DOHH2 (cell line): Measurements from ENCODE around the gene MAP6.

ENCODE experiments used
- H3F3A ChIP-seq: fragments of 200-600 bp; sonication (generic), shearing (Covaris generic); 2 replicates; pipeline ENCODE4 v1.6.0; 2016; ENCODE audit warnings: antibody characterized with exemption, mild to moderate bottlenecking; ENCODE audit not compliant: control insufficient read depth, insufficient read depth
- H3K27ac ChIP-seq: fragments of 200-600 bp; sonication (generic); 2 replicates; pipeline ENCODE4 v1.5.1; 2014; ENCODE audit warnings: low read depth, mild to moderate bottlenecking, low read length, moderate library complexity
- H3K27me3 ChIP-seq: fragments of 200-600 bp; sonication (generic); 2 replicates; pipeline ENCODE4 v1.6.1; 2014; ENCODE audit warnings: mild to moderate bottlenecking, low read length, mixed read lengths; ENCODE audit not compliant: control insufficient read depth
- H3K36me3 ChIP-seq: fragments of 200-600 bp; sonication (generic); 2 replicates; pipeline ENCODE4 v1.6.1; 2014; ENCODE audit warnings: mild to moderate bottlenecking, low read length, moderate library complexity, mixed read lengths; ENCODE audit not compliant: control insufficient read depth
- H3K4me1 ChIP-seq: fragments of 200-600 bp; sonication (generic); 2 replicates; pipeline ENCODE4 v1.6.1; 2014; ENCODE audit warnings: mild to moderate bottlenecking, low read length, mixed read lengths; ENCODE audit not compliant: control insufficient read depth
- H3K4me2 ChIP-seq: fragments of 200-600 bp; sonication (generic); 2 replicates; pipeline ENCODE4 v1.6.0; 2014; ENCODE audit warnings: mild to moderate bottlenecking, low read length, moderate library complexity
- H3K4me3 ChIP-seq: fragments of 200-600 bp; sonication (generic); 2 replicates; pipeline ENCODE4 v1.5.1; 2014; ENCODE audit warnings: mild to moderate bottlenecking, low read length, mixed read lengths
- H3K79me2 ChIP-seq: fragments of 200-600 bp; sonication (generic); 2 replicates; pipeline ENCODE4 v1.6.1; 2014; ENCODE audit warnings: mild to moderate bottlenecking, low read length, mixed read lengths; ENCODE audit not compliant: control insufficient read depth
- H3K9me2 ChIP-seq: fragments of 200-600 bp; sonication (generic); replicated peaks from 2 replicates; pipeline ENCODE4 v1.6.1; 2014; ENCODE audit warnings: mild to moderate bottlenecking, low read length, mixed read lengths; ENCODE audit not compliant: control insufficient read depth
- H3K9me3 ChIP-seq: fragments of 200-600 bp; sonication (generic); 2 replicates; pipeline ENCODE4 v1.6.1; 2014; ENCODE audit warnings: antibody characterized with exemption, low read length, mixed read lengths; ENCODE audit not compliant: control insufficient read depth, insufficient read depth
- H4K20me1 ChIP-seq: fragments of 200-600 bp; sonication (generic); 2 replicates; pipeline ENCODE4 v1.6.0; 2014; ENCODE audit warnings: low read depth, mild to moderate bottlenecking, antibody characterized with exemption, low read length, moderate library complexity; ENCODE audit not compliant: control insufficient read depth, insufficient read depth
- CTCF ChIP-seq: fragments of 200-600 bp; sonication (generic); IDR thresholded peaks from one replicate; pipeline ENCODE4 v1.5.1; 2014; ENCODE audit warnings: antibody characterized with exemption, mild to moderate bottlenecking, low read depth, low read length; ENCODE audit not compliant: poor library complexity, severe bottlenecking
- EZH2phosphoT487 ChIP-seq: fragments of 200-600 bp; sonication (generic); IDR thresholded peaks from 2 replicates; pipeline ENCODE4 v1.6.1; 2017; ENCODE audit warnings: borderline replicate concordance, mild to moderate bottlenecking, antibody characterized with exemption, low read length, moderate library complexity, mixed read lengths

Gene MAP6

GRCh38 chr11:75554258-75555022 is 114.4 kb downstream of the MAP6 start:
- no peak for TF ChIP-seq EZH2phosphoT487
- TF ChIP-seq CTCF: no peak
- no peaks in the 10 kb centered on the region for H3F3A ChIP-seq
- no peaks in the 10 kb centered on the region for H3K36me3 ChIP-seq
- H3K4me2 ChIP-seq: no peak overlapping the region
- H3K9me2 ChIP-seq: no peaks in the 10 kb centered on the region
- no peaks in the 10 kb centered on the region for H4K20me1 ChIP-seq
- peaks cover 5% of the 10 kb centered on the region for H3K4me1 ChIP-seq
- H3K4me3 ChIP-seq: no peak overlapping the region
- no peak overlapping the region for H3K27ac ChIP-seq
- peaks cover 10% of the 10 kb centered on the region for H3K27me3 ChIP-seq
- H3K9me3 ChIP-seq: no peaks in the 10 kb centered on the region
- H3K79me2 ChIP-seq: no peaks in the 10 kb centered on the region

DNA sequence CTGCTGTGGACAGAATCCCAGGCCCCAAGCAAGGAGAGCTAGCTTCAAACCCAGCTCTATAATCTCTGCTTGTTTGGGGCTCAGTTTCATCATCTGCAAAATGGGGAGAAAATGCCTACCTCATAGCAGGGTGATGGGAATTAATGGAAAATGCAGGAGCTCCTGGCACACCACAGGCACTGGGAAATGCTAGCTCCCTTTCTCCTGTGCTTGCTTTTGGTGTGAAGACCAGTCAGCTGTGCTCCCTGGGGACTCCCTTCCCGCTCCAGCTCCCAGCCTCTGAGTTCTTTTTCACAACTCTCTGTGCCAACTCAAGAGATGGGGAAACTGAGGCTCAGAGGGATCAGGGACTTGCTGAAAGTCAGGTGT is 115.0 kb downstream of the MAP6 start:
- no peaks in the 10 kb centered on the region for H4K20me1 ChIP-seq
- TF ChIP-seq CTCF: no peak
- TF ChIP-seq EZH2phosphoT487: no peak
- no peak overlapping the region for H3K4me3 ChIP-seq
- no peaks in the 10 kb centered on the region for H3K9me3 ChIP-seq
- H3K36me3 ChIP-seq: no peaks in the 10 kb centered on the region
- peaks cover 8% of the 10 kb centered on the region; the same call in 1 of the 2 replicates for H3K27me3 ChIP-seq
- no peaks in the 10 kb centered on the region for H3K79me2 ChIP-seq
- H3F3A ChIP-seq: no peaks in the 10 kb centered on the region
- H3K27ac ChIP-seq: no peak overlapping the region
- no peak overlapping the region for H3K4me2 ChIP-seq
- H3K4me1 ChIP-seq: peaks cover 10% of the 10 kb centered on the region
- H3K9me2 ChIP-seq: no peaks in the 10 kb centered on the region

DNA sequence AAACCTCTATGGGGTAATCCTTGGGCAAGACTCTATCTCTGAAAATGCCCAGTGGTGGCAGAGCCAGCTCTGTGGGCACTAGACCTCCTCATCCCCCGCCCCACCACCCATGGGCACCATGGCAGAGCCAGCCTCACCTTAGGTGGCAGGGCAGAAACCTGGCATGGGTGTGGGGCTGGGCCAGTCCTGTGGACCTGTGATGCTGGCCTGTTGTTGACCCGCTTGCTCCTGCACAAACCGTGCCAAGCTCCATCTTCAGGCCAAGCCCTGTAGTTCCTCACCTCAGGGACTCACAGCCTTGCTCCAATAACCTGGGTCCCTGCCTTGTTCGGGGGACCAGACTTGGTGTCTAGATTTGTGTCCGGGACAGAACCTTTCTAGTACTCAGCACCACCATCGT is 115.7 kb downstream of the MAP6 start:
- no peaks in the 10 kb centered on the region for H3K36me3 ChIP-seq
- H3K4me2 ChIP-seq: no peak overlapping the region
- peaks cover 13% of the 10 kb centered on the region for H3K4me1 ChIP-seq
- no peaks in the 10 kb centered on the region for H3K9me3 ChIP-seq
- peaks cover 8% of the 10 kb centered on the region; the same call in 1 of the 2 replicates for H3K27me3 ChIP-seq
- no peak overlapping the region for H3K4me3 ChIP-seq
- no peaks in the 10 kb centered on the region for H3F3A ChIP-seq
- no peaks in the 10 kb centered on the region for H3K9me2 ChIP-seq
- TF ChIP-seq EZH2phosphoT487: no peak
- no peak for TF ChIP-seq CTCF
- no peaks in the 10 kb centered on the region for H3K79me2 ChIP-seq
- no peaks in the 10 kb centered on the region for H4K20me1 ChIP-seq
- H3K27ac ChIP-seq: no peak overlapping the region
